GM23248 (cell line): ENCODE results near the gene APBA1.

ENCODE experiments used
- EZH2 ChIP-seq: fragments of 200-600 bp; sonication (generic); IDR thresholded peaks from 2 replicates; pipeline ENCODE4 v1.6.1; 2018; ENCODE audit warnings: antibody characterized with exemption, mild to moderate bottlenecking; ENCODE audit not compliant: insufficient read depth, poor library complexity, severe bottlenecking
- EZH2phosphoT487 ChIP-seq: fragments of 200-600 bp; sonication (generic); IDR thresholded peaks from 2 replicates; pipeline ENCODE4 v1.6.1; 2018; ENCODE audit warnings: antibody characterized with exemption, moderate library complexity, mild to moderate bottlenecking, low read depth; ENCODE audit not compliant: insufficient read depth

DNA sequence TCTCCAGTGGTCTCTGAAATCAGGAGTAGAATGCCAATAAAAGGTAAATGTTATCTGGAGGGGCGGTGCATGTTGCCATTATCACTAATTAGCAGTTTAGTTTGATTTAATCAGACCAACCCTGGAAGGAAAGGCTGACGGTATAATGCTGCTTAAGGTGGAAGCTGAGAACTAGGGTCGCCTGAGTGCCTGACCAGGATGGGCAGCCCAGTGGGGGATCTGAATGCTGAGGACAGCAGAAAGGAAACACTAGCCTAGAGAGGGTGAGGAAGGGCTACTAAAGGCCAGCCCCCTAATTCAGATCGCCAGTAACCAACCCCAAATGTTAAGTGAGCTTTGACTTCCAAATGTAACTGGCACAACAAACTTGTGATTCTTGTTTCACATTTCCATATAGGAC is 172.2 kb downstream of the APBA1 start:
- TF ChIP-seq EZH2phosphoT487: no peak
- TF ChIP-seq EZH2: no peak
